Activated gamma-delta T cell (primary cell): ENCODE measurements around the gene RIPK1.
"Not testable (repeated sequence)": the region's sequence is repeated elsewhere in the genome, so short reads cannot be mapped to it uniquely, and the experiment has no call there.

Experiments
- DNase-seq: peaks from one replicate; lab custom pipeline; 2025; lab: John Stamatoyannopoulos, UW

Gene RIPK1

DNA sequence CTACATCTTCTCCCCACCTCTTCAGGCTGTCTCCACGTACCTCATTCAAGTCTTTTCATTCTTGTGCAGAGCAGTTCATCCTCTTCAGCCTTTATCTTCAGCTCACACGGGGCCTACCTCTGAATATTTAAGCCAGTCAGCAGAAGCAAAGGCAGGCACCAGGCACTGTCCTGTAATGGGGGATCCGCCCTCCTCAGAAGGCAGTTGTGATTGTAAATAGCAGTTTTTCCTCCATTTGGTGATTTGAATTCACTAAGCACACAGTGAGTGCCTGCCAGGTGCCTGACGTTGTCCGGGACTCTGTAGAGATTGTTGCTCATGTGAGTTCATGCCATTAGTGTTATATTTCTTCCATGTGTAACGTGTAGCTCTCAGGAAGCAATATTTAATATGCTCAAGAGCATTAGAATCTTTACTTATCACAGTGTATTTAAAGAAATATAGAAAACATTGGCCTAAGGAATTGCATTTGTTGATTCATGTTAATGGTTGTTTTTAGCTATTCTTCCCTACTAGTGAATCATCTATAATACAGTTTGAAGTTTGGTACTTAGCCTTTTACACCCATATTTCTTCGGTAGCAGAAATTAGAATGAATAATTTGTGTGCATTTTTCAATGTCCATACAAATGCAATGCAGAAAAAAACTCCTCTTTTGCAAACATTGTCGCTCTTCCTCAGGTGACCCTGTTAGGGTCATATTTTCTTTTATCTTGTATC, 68.2 kb downstream of the RIPK1 start:
- DNase-seq = no peak

GRCh38 chr6:3137057-3137777, 68.9 kb downstream of the RIPK1 start:
- DNase-seq = no peak

GRCh38 chr6:3137873-3138272, 69.6 kb downstream of the RIPK1 start:
- DNase-seq = not testable (repeated sequence)

DNA sequence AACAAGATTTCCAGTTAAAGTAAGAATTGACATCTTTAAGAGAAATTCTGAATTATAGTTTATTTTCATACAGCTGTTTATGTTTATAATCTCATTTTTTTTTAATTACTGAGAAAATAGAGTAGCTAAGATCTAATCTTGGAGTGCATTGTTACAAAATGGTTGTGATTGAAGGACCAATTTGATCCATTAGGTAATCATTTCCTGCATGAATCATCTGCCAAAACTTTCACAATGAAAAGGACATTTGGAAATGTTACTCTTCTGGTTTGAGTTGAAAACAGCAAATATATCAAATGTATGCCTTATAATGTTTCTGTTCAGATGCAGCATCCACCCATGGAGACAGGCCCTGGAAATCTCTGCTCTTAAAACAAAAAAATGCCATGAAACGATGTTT, 70.0 kb downstream of the RIPK1 start:
- DNase-seq = no peak

DNA sequence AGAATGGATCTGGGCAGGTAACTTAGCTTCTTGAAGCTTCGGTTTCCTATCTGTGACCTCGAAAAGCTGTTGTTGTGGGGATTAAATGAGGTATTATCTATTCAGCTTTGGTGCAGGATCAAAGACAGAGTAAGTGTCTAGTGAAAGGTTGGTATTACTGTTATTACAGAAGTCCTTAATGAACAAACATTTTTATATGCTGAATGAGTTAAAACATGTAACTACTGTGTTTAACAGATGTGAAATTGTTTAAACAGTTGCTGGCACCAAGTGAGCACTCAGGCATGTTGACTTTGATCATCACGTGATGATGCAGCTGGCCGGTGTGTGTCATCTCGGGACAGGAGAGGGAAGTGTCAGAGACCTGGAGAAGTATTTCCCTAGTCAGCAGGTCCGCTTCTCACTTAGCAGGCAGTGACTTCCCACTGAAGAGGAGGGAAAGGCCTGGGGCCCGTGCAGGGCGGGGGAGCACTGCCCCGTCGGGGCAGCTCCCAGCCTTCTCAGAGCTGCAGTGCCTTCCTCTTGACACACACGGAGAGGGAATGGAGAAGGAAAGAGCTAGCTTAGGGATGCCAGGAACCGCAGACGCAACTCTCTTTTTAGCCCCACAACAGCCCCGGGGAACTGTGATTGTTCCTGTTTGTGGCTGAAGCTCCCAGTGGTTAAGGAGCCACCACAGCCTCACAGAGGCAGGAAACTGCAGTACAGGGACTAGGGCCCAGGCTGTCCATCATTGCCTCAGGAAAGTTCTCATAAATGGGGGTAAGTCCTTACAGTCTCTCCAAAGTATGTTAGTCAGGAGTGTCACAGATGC, 71.0 kb downstream of the RIPK1 start:
- no peak for DNase-seq

GRCh38 chr6:3140201-3140600, 71.9 kb downstream of the RIPK1 start:
- DNase-seq = no peak

DNA sequence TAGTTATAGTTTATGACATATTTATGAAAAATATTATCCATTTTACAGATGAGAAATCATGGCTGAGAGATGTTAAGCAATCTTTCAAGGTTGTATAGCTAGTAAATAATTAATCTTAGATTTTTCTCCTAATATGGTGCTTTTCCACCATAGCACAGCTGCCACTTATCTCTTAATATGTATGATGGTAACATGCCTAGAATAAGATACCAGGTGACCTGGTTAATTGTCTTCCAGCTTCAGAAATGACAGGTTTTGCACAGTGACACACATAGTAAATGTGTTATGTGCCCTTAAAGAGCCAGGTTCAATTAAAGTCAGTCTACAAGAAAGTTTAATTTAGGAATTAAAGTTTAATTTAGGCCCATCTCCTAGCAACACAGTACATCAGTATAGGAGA, 74.2 kb downstream of the RIPK1 start:
- no peak for DNase-seq

DNA sequence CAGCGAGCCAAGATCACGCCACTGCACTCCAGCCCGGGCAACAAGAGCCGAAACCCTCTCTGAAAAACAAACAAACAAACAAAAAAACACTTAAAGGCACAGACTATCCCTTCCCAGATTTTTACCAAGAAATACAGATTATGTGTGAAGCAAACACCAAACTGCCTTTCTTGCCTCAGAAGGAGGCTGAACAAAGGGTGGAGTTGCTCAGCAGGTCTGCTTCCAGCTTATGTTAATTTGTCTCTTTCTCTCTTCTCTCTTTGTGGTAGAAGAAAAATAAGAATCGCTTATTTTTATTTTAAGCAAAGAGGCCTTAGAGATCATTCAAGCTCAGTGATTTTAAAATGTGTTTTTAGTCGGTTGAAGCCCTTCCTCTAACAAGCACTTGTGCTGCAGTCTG, 74.9 kb downstream of the RIPK1 start:
- no peak for DNase-seq

- no peak for DNase-seq
Observed at GRCh38 chr6:3144571-3144970, 76.3 kb downstream of the RIPK1 start.

- DNase-seq = no peak
Observed at GRCh38 chr6:3147914-3148757, 79.8 kb downstream of the RIPK1 start.

DNA sequence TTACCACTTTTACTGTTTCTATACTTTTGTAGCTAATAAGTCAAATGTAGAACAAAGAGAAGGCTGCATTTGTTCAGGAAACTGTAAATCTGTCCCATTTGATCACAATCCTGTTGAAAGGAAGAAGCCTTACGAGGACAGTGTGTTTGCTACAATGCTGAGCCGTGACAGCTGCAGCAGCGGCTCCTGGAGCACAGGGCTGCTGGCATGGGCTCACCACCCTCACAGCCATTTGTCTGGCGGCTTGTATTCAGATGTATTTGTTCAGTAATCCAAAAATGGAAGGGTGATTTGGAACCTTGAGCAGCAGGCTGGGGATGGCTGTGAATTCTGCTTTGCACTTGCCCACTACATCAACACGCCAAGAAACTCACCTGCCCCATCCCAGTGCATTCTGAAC, 83.4 kb downstream of the RIPK1 start:
- DNase-seq = no peak

- DNase-seq = no peak
Observed at GRCh38 chr6:3152689-3153088, 84.4 kb downstream of the RIPK1 start.

- not testable (repeated sequence) for DNase-seq
Observed at GRCh38 chr6:3155416-3155815, 87.1 kb downstream of the RIPK1 start.

GRCh38 chr6:3156184-3157130, 88.2 kb downstream of the RIPK1 start:
- DNase-seq = not testable (repeated sequence)

GRCh38 chr6:3157131-3157933, 89.0 kb downstream of the RIPK1 start, which contains the start of gene TUBB2A:
TUBB2A (minus strand) TSS chr6:3157544; CDS start chr6:3157463, 81 bp downstream.
- DNase-seq = peak; percentile 76

GRCh38 chr6:3159805-3160781, 91.8 kb downstream of the RIPK1 start:
- peak; percentile 22 for DNase-seq

DNA sequence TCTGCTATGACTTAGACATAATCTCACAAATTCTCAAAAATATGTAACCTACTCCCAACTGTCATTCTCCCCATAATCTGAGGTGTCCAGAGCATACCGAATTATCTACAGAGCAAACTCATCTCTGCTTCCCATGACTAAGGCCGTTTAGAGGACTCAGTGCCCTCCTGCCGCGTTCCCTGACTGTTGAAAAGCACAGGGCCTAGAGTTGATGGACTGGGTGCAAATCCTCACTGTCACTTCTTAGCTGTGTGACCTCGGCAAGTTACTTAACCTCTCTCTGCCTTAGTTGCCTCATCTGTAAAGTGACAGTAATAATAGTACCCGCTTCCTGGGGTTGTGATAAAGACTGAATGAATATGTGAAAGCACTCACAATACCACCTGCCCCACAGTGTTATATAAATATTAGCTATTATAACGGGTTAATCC, 93.8 kb downstream of the RIPK1 start:
- DNase-seq = no peak

- peak; percentile 48 for DNase-seq
Observed at GRCh38 chr6:3162565-3163247, 94.4 kb downstream of the RIPK1 start.
